GM12872 (cell line): ENCODE data around the gene CRPPA.

Source experiments
- TF ChIP-seq, protein P1 (sequence below): IDR thresholded peaks from 3 replicates; pipeline ENCODE4 v1.5.1; 2011; ENCODE audit warnings: low read depth, mild to moderate bottlenecking, low read length, moderate library complexity; ENCODE audit not compliant: insufficient read depth

The CRPPA gene

GRCh38 chr7:16420649-16421332 is 547 bp downstream of the CRPPA start:
- TF ChIP-seq, protein P1, sequence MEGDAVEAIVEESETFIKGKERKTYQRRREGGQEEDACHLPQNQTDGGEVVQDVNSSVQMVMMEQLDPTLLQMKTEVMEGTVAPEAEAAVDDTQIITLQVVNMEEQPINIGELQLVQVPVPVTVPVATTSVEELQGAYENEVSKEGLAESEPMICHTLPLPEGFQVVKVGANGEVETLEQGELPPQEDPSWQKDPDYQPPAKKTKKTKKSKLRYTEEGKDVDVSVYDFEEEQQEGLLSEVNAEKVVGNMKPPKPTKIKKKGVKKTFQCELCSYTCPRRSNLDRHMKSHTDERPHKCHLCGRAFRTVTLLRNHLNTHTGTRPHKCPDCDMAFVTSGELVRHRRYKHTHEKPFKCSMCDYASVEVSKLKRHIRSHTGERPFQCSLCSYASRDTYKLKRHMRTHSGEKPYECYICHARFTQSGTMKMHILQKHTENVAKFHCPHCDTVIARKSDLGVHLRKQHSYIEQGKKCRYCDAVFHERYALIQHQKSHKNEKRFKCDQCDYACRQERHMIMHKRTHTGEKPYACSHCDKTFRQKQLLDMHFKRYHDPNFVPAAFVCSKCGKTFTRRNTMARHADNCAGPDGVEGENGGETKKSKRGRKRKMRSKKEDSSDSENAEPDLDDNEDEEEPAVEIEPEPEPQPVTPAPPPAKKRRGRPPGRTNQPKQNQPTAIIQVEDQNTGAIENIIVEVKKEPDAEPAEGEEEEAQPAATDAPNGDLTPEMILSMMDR = peak; percentile 46

DNA sequence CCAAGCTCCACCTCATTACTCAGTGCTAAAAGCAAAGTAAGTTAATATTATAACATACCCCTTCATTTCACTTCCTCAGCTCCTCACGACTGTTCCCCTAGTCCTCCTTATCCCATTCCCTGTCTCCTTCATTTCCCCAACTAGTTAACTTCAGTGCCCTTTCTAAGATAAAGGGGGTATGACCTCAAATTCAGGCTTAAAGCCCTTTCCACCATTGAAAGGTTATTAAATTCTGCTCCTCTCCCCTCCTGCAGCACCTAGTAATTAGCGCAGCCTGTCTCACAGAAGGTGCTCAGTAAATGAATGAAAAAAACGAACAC is 1.0 kb downstream of the CRPPA start:
- TF ChIP-seq, protein P1 = no peak

- TF ChIP-seq, protein P1 = no peak
Measured at GRCh38 chr7:16419859-16420258, 1.5 kb downstream of the CRPPA start.

- TF ChIP-seq, protein P1 = no peak
Measured at GRCh38 chr7:16419126-16419525, 2.2 kb downstream of the CRPPA start.

DNA sequence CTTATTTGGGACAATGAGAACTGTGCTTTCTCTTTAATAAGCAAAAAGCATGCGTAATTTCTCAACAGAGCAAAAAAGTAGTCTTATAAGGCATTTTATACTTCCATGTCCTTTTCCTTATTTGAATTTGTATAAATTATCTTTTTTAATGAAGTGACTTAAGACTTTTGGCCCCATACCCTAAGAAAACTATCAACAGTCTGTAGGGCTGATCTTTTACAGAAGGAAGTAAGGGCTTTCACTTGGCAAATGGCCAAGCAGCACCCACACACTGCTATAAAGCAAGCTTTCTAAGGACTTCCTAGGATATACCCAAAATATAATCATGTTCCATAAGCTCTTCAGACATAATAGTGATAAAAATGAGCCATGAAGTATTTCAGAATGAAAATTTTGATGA is 3.4 kb downstream of the CRPPA start:
- TF ChIP-seq, protein P1 = no peak

DNA sequence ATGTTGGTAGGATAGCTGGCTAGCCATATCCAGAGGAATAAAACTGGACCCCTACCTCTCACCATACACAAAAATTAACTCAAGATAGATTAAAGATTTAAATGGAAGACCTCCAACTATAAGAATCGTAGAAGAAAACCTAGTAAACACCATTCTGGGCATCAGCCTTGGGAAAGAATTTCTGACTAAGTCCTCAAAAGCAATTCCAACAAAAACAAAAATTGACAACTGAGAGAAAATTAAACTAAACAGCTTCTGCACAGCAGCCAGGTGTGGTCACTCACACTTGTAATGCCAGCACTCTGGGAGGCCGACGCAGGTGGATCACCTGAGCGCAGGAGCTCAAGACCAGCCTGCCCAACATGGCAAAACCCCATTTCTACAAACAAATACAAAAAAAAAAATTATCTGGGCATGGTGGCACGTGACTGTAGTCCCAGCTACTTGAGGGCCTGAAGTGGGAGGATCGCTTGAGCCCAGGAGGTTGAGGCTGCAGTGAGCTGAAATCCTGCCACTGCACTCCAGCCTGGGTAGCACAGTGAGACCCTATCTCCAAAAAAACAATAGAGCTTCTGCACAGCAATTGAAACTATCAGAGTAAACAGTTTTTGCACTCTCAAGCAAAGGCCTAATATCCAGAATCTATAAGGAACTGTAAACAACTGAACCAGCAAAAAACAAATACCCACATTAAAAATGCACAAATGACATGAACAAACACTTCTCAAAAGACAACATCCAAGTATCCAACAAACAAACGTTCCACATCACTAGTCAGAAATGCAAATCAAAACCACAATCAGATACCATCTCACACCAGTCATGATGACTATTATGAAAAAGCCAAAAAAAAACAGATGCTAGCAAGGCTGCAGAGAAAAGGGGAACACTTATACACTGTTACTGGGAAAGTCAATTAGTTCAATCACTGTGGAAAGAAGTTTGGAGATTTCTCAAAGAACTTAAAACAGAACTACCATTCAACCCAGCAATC is 4.8 kb downstream of the CRPPA start:
- TF ChIP-seq, protein P1 = no peak
